ENCODE measurements around the gene KMT5C.

KMT5C gene
- long read RNA-seq, donor 1, partial matches to known transcripts, result 0 of 5 reads
- long read RNA-seq, donor 1, other reads (novel, unspliced or antisense), result 0 of 5 reads
- long read RNA-seq, donor 2, partial matches to known transcripts, result 0 of 2 reads
- long read RNA-seq, donor 2, other reads (novel, unspliced or antisense), result 0 of 2 reads
- long read RNA-seq, donor 3, partial matches to known transcripts, result 0 of 4 reads
- long read RNA-seq, donor 3, other reads (novel, unspliced or antisense), result 0 of 4 reads
- long read RNA-seq, donor 4, partial matches to known transcripts, result 8 of 10 reads
- long read RNA-seq, donor 4, other reads (novel, unspliced or antisense), result 0 of 10 reads
- long read RNA-seq, donor 5, partial matches to known transcripts, result 0 of 2 reads
- long read RNA-seq, donor 5, other reads (novel, unspliced or antisense), result 0 of 2 reads
- long read RNA-seq, donor 6, transcript KMT5C-201 (9 exons, 2,308 nt), result major isoform, 6 of 16 reads
- long read RNA-seq, donor 6, partial matches to known transcripts, result 10 of 16 reads
- long read RNA-seq, donor 6, other reads (novel, unspliced or antisense), result 0 of 16 reads
- long read RNA-seq, donor 7, transcript KMT5C-207 (3 exons, 726 nt), result major isoform, 5 of 5 reads
- long read RNA-seq, donor 7, partial matches to known transcripts, result 0 of 5 reads
- long read RNA-seq, donor 7, other reads (novel, unspliced or antisense), result 0 of 5 reads
- long read RNA-seq, donor 8, partial matches to known transcripts, result 0 of 3 reads
- long read RNA-seq, donor 8, other reads (novel, unspliced or antisense), result 0 of 3 reads

- DNase-seq, result peak; percentile 96
Observed at GRCh38 chr19:55339105-55339888, at the start of gene KMT5C. KMT5C (plus strand) TSS chr19:55339876; CDS start chr19:55341937, 2,061 bp downstream.

- no peak for DNase-seq
Observed at GRCh38 chr19:55297267-55297666, 42.4 kb upstream of the KMT5C start.

- no peak for DNase-seq
Observed at GRCh38 chr19:55299991-55300390, 39.7 kb upstream of the KMT5C start.

- no peak for DNase-seq
Observed at GRCh38 chr19:55300886-55301458, 38.7 kb upstream of the KMT5C start.

GRCh38 chr19:55301459-55302317 lies 38.0 kb upstream of the KMT5C start:
- DNase-seq, result peak; percentile 79

- DNase-seq, result no peak
Observed at GRCh38 chr19:55302318-55302703, 37.4 kb upstream of the KMT5C start.

GRCh38 chr19:55303477-55303876 lies 36.2 kb upstream of the KMT5C start:
- no peak for DNase-seq

GRCh38 chr19:55304279-55304978 lies 35.2 kb upstream of the KMT5C start:
- DNase-seq, result no peak

- DNase-seq, result no peak
Observed at GRCh38 chr19:55304980-55305379, 34.7 kb upstream of the KMT5C start.

- DNase-seq, result peak; percentile 33
Observed at GRCh38 chr19:55305491-55305890, 34.2 kb upstream of the KMT5C start.

- no peak for DNase-seq
Observed at GRCh38 chr19:55305983-55306562, 33.6 kb upstream of the KMT5C start.

- DNase-seq, result no peak
Observed at GRCh38 chr19:55306712-55307111, 33.0 kb upstream of the KMT5C start.

- no peak for DNase-seq
Observed at GRCh38 chr19:55308281-55308680, 31.4 kb upstream of the KMT5C start.

GRCh38 chr19:55309448-55309847 lies 30.2 kb upstream of the KMT5C start:
- DNase-seq, result no peak

- no peak for DNase-seq
Observed at GRCh38 chr19:55310498-55310897, 29.2 kb upstream of the KMT5C start.

- no peak for DNase-seq
Observed at GRCh38 chr19:55311397-55311796, 28.3 kb upstream of the KMT5C start.

- DNase-seq, result no peak
Observed at GRCh38 chr19:55311797-55312196, 27.9 kb upstream of the KMT5C start.

GRCh38 chr19:55312621-55313512 lies 26.8 kb upstream of the KMT5C start:
- DNase-seq, result peak; percentile 28

GRCh38 chr19:55314396-55314795 lies 25.3 kb upstream of the KMT5C start:
- no peak for DNase-seq

Measured in right kidney (tissue), 9 donors.